SK-N-SH treated with all-trans-retinoic acid at 6 μM for 48 hours (cell line): Measurements from ENCODE around the gene NLRP8.

Source experiments
- ESRRG ChIP-seq: fragments of 250-450 bp; sonication (Bioruptor Pico); IDR thresholded peaks from 2 replicates; pipeline ENCODE4 v1.6.1; 2021; ENCODE audit warnings: mild to moderate bottlenecking
- ISL1 ChIP-seq: fragments of 250-450 bp; sonication (Bioruptor Pico); IDR thresholded peaks from 2 replicates; pipeline ENCODE4 v2.1.2; 2022; ENCODE audit warnings: mild to moderate bottlenecking, moderate library complexity
- OSR1 ChIP-seq: fragments of 250-450 bp; sonication (Bioruptor Pico); IDR thresholded peaks from 2 replicates; pipeline ENCODE4 v1.8.0; 2022; ENCODE audit warnings: moderate library complexity, mild to moderate bottlenecking, inconsistent platforms
- RARB ChIP-seq: fragments of 250-450 bp; sonication (Bioruptor Pico); IDR thresholded peaks from 2 replicates; pipeline ENCODE4 v1.8.0; 2021; ENCODE audit warnings: mild to moderate bottlenecking, moderate library complexity
- TOX ChIP-seq: fragments of 250-450 bp; sonication (Bioruptor Pico); IDR thresholded peaks from 2 replicates; pipeline ENCODE4 v1.8.0; 2021; ENCODE audit warnings: mild to moderate bottlenecking, moderate library complexity, borderline replicate concordance
- ZFP30 ChIP-seq: fragments of 450-650 bp; formaldehyde crosslinking; IDR thresholded peaks from 2 replicates; pipeline ENCODE4 v1.5.0; 2022; ENCODE audit warnings: mild to moderate bottlenecking, moderate library complexity
- TF ChIP-seq, protein P1 (sequence below): fragments of 250-450 bp; sonication (Bioruptor Pico); IDR thresholded peaks from 2 replicates; pipeline ENCODE4 v1.5.0; 2020; ENCODE audit warnings: mild to moderate bottlenecking, moderate library complexity
- TF ChIP-seq, protein P2 (sequence below): fragments of 250-450 bp; sonication (Bioruptor Pico); IDR thresholded peaks from 2 replicates; pipeline ENCODE4 v1.5.1; 2021; ENCODE audit warnings: mild to moderate bottlenecking, moderate library complexity
- TF ChIP-seq, protein P3 (sequence below): fragments of 250-450 bp; sonication (Bioruptor Pico); IDR thresholded peaks from 2 replicates; pipeline ENCODE4 v1.8.0; 2020; ENCODE audit warnings: mild to moderate bottlenecking, moderate library complexity, borderline replicate concordance

DNA sequence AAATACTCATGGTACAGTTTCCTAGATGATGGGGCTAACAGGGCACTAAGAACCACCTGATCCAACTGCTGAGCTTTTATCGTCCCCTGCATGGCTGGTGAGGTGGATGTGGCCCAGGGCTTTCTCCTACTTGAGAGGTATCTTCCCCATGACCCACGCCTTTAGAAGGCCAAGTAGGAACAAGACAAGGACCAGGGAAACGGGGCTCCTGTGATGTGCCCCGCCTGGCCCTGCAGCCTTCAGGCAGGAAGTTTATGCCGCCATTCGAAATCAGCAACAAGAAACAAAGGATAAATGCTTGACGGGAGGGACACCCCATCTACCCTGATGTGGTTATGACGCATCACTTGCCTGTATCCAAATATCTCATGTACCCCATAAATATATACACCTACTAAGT, 19.6 kb upstream of the NLRP8 start:
- TF ChIP-seq TOX (no peak), OSR1 (CRISPR knock-in tag) (no peak), RARB (CRISPR knock-in tag) (no peak), ESRRG (CRISPR knock-in tag) (no peak), ZFP30 (no peak), ISL1 (no peak)
- TF ChIP-seq, protein P1, sequence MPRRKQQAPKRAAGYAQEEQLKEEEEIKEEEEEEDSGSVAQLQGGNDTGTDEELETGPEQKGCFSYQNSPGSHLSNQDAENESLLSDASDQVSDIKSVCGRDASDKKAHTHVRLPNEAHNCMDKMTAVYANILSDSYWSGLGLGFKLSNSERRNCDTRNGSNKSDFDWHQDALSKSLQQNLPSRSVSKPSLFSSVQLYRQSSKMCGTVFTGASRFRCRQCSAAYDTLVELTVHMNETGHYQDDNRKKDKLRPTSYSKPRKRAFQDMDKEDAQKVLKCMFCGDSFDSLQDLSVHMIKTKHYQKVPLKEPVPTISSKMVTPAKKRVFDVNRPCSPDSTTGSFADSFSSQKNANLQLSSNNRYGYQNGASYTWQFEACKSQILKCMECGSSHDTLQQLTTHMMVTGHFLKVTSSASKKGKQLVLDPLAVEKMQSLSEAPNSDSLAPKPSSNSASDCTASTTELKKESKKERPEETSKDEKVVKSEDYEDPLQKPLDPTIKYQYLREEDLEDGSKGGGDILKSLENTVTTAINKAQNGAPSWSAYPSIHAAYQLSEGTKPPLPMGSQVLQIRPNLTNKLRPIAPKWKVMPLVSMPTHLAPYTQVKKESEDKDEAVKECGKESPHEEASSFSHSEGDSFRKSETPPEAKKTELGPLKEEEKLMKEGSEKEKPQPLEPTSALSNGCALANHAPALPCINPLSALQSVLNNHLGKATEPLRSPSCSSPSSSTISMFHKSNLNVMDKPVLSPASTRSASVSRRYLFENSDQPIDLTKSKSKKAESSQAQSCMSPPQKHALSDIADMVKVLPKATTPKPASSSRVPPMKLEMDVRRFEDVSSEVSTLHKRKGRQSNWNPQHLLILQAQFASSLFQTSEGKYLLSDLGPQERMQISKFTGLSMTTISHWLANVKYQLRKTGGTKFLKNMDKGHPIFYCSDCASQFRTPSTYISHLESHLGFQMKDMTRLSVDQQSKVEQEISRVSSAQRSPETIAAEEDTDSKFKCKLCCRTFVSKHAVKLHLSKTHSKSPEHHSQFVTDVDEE (CRISPR knock-in tag): no peak
- TF ChIP-seq, protein P2, sequence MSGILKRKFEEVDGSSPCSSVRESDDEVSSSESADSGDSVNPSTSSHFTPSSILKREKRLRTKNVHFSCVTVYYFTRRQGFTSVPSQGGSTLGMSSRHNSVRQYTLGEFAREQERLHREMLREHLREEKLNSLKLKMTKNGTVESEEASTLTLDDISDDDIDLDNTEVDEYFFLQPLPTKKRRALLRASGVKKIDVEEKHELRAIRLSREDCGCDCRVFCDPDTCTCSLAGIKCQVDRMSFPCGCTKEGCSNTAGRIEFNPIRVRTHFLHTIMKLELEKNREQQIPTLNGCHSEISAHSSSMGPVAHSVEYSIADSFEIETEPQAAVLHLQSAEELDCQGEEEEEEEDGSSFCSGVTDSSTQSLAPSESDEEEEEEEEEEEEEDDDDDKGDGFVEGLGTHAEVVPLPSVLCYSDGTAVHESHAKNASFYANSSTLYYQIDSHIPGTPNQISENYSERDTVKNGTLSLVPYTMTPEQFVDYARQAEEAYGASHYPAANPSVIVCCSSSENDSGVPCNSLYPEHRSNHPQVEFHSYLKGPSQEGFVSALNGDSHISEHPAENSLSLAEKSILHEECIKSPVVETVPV (CRISPR knock-in tag): no peak
- TF ChIP-seq, protein P3, sequence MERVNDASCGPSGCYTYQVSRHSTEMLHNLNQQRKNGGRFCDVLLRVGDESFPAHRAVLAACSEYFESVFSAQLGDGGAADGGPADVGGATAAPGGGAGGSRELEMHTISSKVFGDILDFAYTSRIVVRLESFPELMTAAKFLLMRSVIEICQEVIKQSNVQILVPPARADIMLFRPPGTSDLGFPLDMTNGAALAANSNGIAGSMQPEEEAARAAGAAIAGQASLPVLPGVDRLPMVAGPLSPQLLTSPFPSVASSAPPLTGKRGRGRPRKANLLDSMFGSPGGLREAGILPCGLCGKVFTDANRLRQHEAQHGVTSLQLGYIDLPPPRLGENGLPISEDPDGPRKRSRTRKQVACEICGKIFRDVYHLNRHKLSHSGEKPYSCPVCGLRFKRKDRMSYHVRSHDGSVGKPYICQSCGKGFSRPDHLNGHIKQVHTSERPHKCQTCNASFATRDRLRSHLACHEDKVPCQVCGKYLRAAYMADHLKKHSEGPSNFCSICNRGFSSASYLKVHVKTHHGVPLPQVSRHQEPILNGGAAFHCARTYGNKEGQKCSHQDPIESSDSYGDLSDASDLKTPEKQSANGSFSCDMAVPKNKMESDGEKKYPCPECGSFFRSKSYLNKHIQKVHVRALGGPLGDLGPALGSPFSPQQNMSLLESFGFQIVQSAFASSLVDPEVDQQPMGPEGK (CRISPR knock-in tag): no peak
